Type B pancreatic cell (in vitro differentiated cells): Measurements from ENCODE around the gene CENPP. TPM values are rescaled to one million over a fixed set of nuclear protein-coding genes. Genes with fewer than 3 reads are reported as not detected.

ENCODE experiments used
- DNase-seq: peaks from one replicate; pipeline ENCODE4 v3.0.0; 2021; ENCODE audit warnings: mixed read lengths; ENCODE audit not compliant: unreplicated experiment; ENCODE audit errors: extremely low spot score
- H3K27ac Mint-ChIP-seq: 2 replicates; pipeline ENCODE4 v1.8.0; 2021; ENCODE audit warnings: mild to moderate bottlenecking, mixed read lengths
- H3K27me3 Mint-ChIP-seq: 2 replicates; pipeline ENCODE4 v1.8.0; 2021; ENCODE audit warnings: mixed read lengths
- H3K36me3 Mint-ChIP-seq: 2 replicates; pipeline ENCODE4 v1.8.0; 2021; ENCODE audit warnings: mixed read lengths
- H3K4me1 Mint-ChIP-seq: one replicate; pipeline ENCODE4 v1.8.0; 2021; ENCODE audit warnings: mixed read lengths; ENCODE audit not compliant: unreplicated experiment
- H3K4me3 Mint-ChIP-seq: 2 replicates; pipeline ENCODE4 v1.8.0; 2021; ENCODE audit warnings: mild to moderate bottlenecking, mixed read lengths
- H3K9me3 Mint-ChIP-seq: 2 replicates; pipeline ENCODE4 v1.8.0; 2021; ENCODE audit warnings: mixed read lengths
- CTCF ChIP-seq: fragments of 200-600 bp; sonication (generic); conservative IDR thresholded peaks from 2 replicates; pipeline ENCODE4 v1.5.0; 2021; ENCODE audit warnings: antibody characterized with exemption, mild to moderate bottlenecking
- total RNA-seq: library from RNA; stranded (reverse); gene quantifications from 2 replicates; pipeline ENCODE4 v1.2.1, GENCODE V29; 2021; ENCODE audit warnings: low replicate concordance

CENPP gene
- total RNA-seq, 1 donor from 2014 or later, result 7.6 TPM

GRCh38 chr9:92610470-92611420, 285.0 kb downstream of the CENPP start:
- Mint-ChIP-seq H3K4me3 (no peak overlapping the region), H3K9me3 (no peaks in the 10 kb centered on the region), H3K4me1 (peaks cover 19% of the 10 kb centered on the region), H3K36me3 (peaks cover 16% of the 10 kb centered on the region), H3K27me3 (no peaks in the 10 kb centered on the region), H3K27ac (no peak overlapping the region)
- DNase-seq, result no peak
- TF ChIP-seq CTCF, result no peak

- Mint-ChIP-seq H3K27ac (peak overlapping the region; percentile 15), H3K27me3 (no peaks in the 10 kb centered on the region), H3K36me3 (peaks cover 21% of the 10 kb centered on the region), H3K9me3 (no peaks in the 10 kb centered on the region), H3K4me1 (peaks cover 19% of the 10 kb centered on the region), H3K4me3 (no peak overlapping the region)
- TF ChIP-seq CTCF, result no peak
- DNase-seq, result no peak
These were observed 286.0 kb downstream of the CENPP start for GRCh38 chr9:92611621-92612285.

GRCh38 chr9:92612292-92612691, 286.5 kb downstream of the CENPP start:
- H3K27me3 Mint-ChIP-seq, result no peaks in the 10 kb centered on the region
- peaks cover 15% of the 10 kb centered on the region for H3K4me1 Mint-ChIP-seq
- peak overlapping the region; percentile 15 for H3K27ac Mint-ChIP-seq
- TF ChIP-seq CTCF, result no peak
- no peak overlapping the region for H3K4me3 Mint-ChIP-seq
- H3K36me3 Mint-ChIP-seq, result peaks cover 21% of the 10 kb centered on the region
- H3K9me3 Mint-ChIP-seq, result no peaks in the 10 kb centered on the region
- DNase-seq, result no peak

GRCh38 chr9:92612816-92613215, 287.1 kb downstream of the CENPP start:
- Mint-ChIP-seq H3K9me3 (no peaks in the 10 kb centered on the region), H3K27me3 (no peaks in the 10 kb centered on the region), H3K27ac (no peak overlapping the region), H3K4me1 (peaks cover 10% of the 10 kb centered on the region), H3K4me3 (no peak overlapping the region), H3K36me3 (peaks cover 21% of the 10 kb centered on the region)
- no peak for DNase-seq
- TF ChIP-seq CTCF, result no peak

GRCh38 chr9:92613268-92614122, 287.7 kb downstream of the CENPP start:
- Mint-ChIP-seq H3K27me3 (no peaks in the 10 kb centered on the region), H3K4me1 (peaks cover 7% of the 10 kb centered on the region), H3K4me3 (no peak overlapping the region), H3K27ac (no peak overlapping the region), H3K36me3 (peaks cover 21% of the 10 kb centered on the region), H3K9me3 (no peaks in the 10 kb centered on the region)
- DNase-seq, result no peak
- no peak for TF ChIP-seq CTCF
